IMR-90 (cell line): ENCODE results near the gene PTPRH. TPM values are rescaled to one million over a fixed set of nuclear protein-coding genes. Genes with fewer than 3 reads are reported as not detected.
"Not testable (repeated sequence)": the region's sequence is repeated elsewhere in the genome, so short reads cannot be mapped to it uniquely, and the experiment has no call there.

Source experiments
- ATAC-seq: fragments of 200-7000 bp; cut with Tn5 transposase; 2 replicates; pipeline ENCODE4 v1.9.1; 2020; ENCODE audit warnings: low read depth, mild to moderate bottlenecking, moderate library complexity
- BruUV-seq: library from RNA; stranded (reverse); fragments of 400-500 nt; replicated peaks from 2 replicates; lab custom pipeline; 2021; lab: Mats Ljungman, UMichigan
- CTCF ChIA-PET: fragments of 300-600 bp; formaldehyde crosslinking; extraction: SDS; loops from one replicate; lab custom pipeline; 2021; ENCODE audit warnings: antibody characterized with exemption; lab: Yijun Ruan, JAX
- POLR2A ChIA-PET: fragments of 300-600 bp; sonication (Branson Sonifier 250); formaldehyde crosslinking; loops from one replicate; lab custom pipeline; 2022; ENCODE audit warnings: antibody characterized with exemption; ENCODE audit not compliant: unreplicated experiment; lab: Charles Lee
- DNase-seq: peaks from one replicate; pipeline ENCODE4 v3.0.0; 2013
- H2AFZ ChIP-seq: replicated peaks from 2 replicates; pipeline ENCODE3; 2013; ENCODE audit warnings: low read length, mild to moderate bottlenecking; ENCODE audit not compliant: poor library complexity
- H2AK5ac ChIP-seq: 2 replicates; pipeline ENCODE4 v1.6.1; 2013; ENCODE audit warnings: low read depth, low read length, inconsistent platforms
- H2AK9ac ChIP-seq: replicated peaks from 2 replicates; pipeline ENCODE3; 2013; ENCODE audit warnings: mild to moderate bottlenecking, low read depth, low read length, moderate library complexity; ENCODE audit not compliant: poor library complexity
- H2BK120ac ChIP-seq: 2 replicates; pipeline ENCODE4 v1.6.1; 2013; ENCODE audit warnings: low read depth, low read length, inconsistent platforms
- H2BK15ac ChIP-seq: 3 replicates; pipeline ENCODE4 v1.6.1; 2013; ENCODE audit warnings: low read depth, low read length, inconsistent platforms
- H2BK20ac ChIP-seq: 2 replicates; pipeline ENCODE4 v1.6.1; 2013; ENCODE audit warnings: low read depth, mild to moderate bottlenecking, inconsistent platforms, low read length, moderate library complexity
- H2BK5ac ChIP-seq: 2 replicates; pipeline ENCODE4 v1.6.1; 2013; ENCODE audit warnings: mild to moderate bottlenecking, low read depth, low read length, inconsistent platforms; ENCODE audit not compliant: poor library complexity, severe bottlenecking
- H3K14ac ChIP-seq: replicated peaks from 2 replicates; pipeline ENCODE4 v1.6.1; 2013; ENCODE audit warnings: low read depth, low read length, inconsistent platforms
- H3K18ac ChIP-seq: 2 replicates; pipeline ENCODE4 v1.6.1; 2013; ENCODE audit warnings: low read depth, low read length, control low read depth
- H3K23ac ChIP-seq: 2 replicates; pipeline ENCODE4 v1.6.1; 2013; ENCODE audit warnings: low read depth, low read length, inconsistent platforms
- H3K27ac ChIP-seq: 2 replicates; pipeline ENCODE4 v1.5.1; 2013; ENCODE audit warnings: mild to moderate bottlenecking, control low read depth, low read length; ENCODE audit not compliant: insufficient read depth
- H3K27me3 ChIP-seq: 2 replicates; pipeline ENCODE4 v1.6.1; 2013; ENCODE audit warnings: low read length; ENCODE audit not compliant: control insufficient read depth, insufficient read depth
- H3K36me3 ChIP-seq: 2 replicates; pipeline ENCODE4 v1.6.1; 2013; ENCODE audit warnings: low read length, mixed read lengths; ENCODE audit not compliant: control insufficient read depth, insufficient read depth
- H3K4ac ChIP-seq: 2 replicates; pipeline ENCODE4 v1.6.1; 2013; ENCODE audit warnings: low read depth, low read length, inconsistent platforms
- H3K4me1 ChIP-seq: 2 replicates; pipeline ENCODE4 v1.6.1; 2013; ENCODE audit warnings: low read length, mixed read lengths; ENCODE audit not compliant: control insufficient read depth, insufficient read depth
- H3K4me2 ChIP-seq: 2 replicates; pipeline ENCODE4 v1.6.1; 2013; ENCODE audit warnings: low read depth, mild to moderate bottlenecking, control low read depth, low read length, moderate library complexity
- H3K4me3 ChIP-seq: 2 replicates; pipeline ENCODE4 v1.5.1; 2013; ENCODE audit warnings: low read depth, mild to moderate bottlenecking, control low read depth, low read length, moderate library complexity; ENCODE audit not compliant: insufficient read depth
- H3K56ac ChIP-seq: 2 replicates; pipeline ENCODE4 v1.6.1; 2013; ENCODE audit warnings: low read length, inconsistent platforms; ENCODE audit not compliant: insufficient read depth; ENCODE audit errors: extremely low read depth
- H3K79me1 ChIP-seq, 2 experiments: 2 replicates each; pipeline ENCODE4 v1.6.1; 2013; ENCODE audit warnings: low read length in 2 of 2, inconsistent platforms in 1 of 2, low read depth in 1 of 2
- H3K9ac ChIP-seq: 2 replicates; pipeline ENCODE4 v1.6.1; 2013; ENCODE audit warnings: low read depth, low read length, control low read depth
- H3K9me1 ChIP-seq: 2 replicates; pipeline ENCODE4 v1.6.1; 2013; ENCODE audit warnings: low read length, inconsistent platforms; ENCODE audit not compliant: insufficient read depth
- H3K9me3 ChIP-seq: 2 replicates; pipeline ENCODE4 v1.6.1; 2013; ENCODE audit warnings: low read length; ENCODE audit not compliant: control insufficient read depth, insufficient read depth
- H4K20me1 ChIP-seq: 2 replicates; pipeline ENCODE4 v1.6.1; 2013; ENCODE audit warnings: low read length, inconsistent platforms; ENCODE audit not compliant: insufficient read depth
- H4K5ac ChIP-seq: 2 replicates; pipeline ENCODE4 v1.6.1; 2013; ENCODE audit warnings: mild to moderate bottlenecking, low read depth, low read length, control low read depth
- H4K8ac ChIP-seq, 2 experiments: 2 replicates each; pipeline ENCODE4 v1.6.1; 2013; ENCODE audit warnings: low read depth in 2 of 2, low read length in 2 of 2, control low read depth in 1 of 2, inconsistent platforms in 1 of 2
- H4K91ac ChIP-seq: 2 replicates; pipeline ENCODE4 v1.6.1; 2013; ENCODE audit warnings: low read depth, low read length, inconsistent platforms; ENCODE audit not compliant: insufficient read depth
- WGBS, 2 experiments: methylation state at CpG; one replicate each; pipeline versions ENCODE4 v1.1.5 to v1.1.7; 2013; ENCODE audit warnings: missing lambda C conversion rate in 2 of 2; ENCODE audit not compliant: insufficient read length in 1 of 2; ENCODE audit errors: extremely low coverage in 2 of 2; 5-methylcytosine and 5-hydroxymethylcytosine counted together
- dilution Hi-C: fragments of 300-500 bp; cut with HindIII; formaldehyde crosslinking; loops from one replicate; pipeline ENCODE4 v1.14.3; 2018; ENCODE audit warnings: low sequenced_read_pairs; ENCODE audit not compliant: unreplicated experiment
- in situ Hi-C: fragments of 300-500 bp; cut with MboI; formaldehyde crosslinking; loops from 3 replicates; pipeline ENCODE4 v1.14.3; 2019; ENCODE audit warnings: low sequenced_read_pairs, inconsistent platforms, mixed read lengths
- intact Hi-C: fragments of 100-400 bp; cut with micrococcal nuclease; formaldehyde crosslinking; loops from 2 replicates; pipeline ENCODE4 v1.10.0; 2022
- polyA plus RNA-seq, 3 experiments: library from polyadenylated mRNA; depleted of rRNA; stranded (reverse); fragments of >200 nt; gene quantifications; 2 replicates each; pipeline ENCODE4 v1.2.3, GENCODE V29; 2012; ENCODE audit warnings: low replicate concordance in 1 of 3
- total RNA-seq: library from RNA; depleted of rRNA; stranded (reverse); fragments of >200 nt; gene quantifications from 2 replicates; pipeline ENCODE4 v1.2.3, GENCODE V29; 2012

Gene PTPRH
- total and polyA plus RNA-seq, 2 of the 4 experiments (the other 2 are of a cell fraction) = 1.3 to 3.4 TPM

GRCh38 chr19:55155784-55156183, 53.5 kb downstream of the PTPRH start:
- H2BK20ac ChIP-seq, H4K5ac ChIP-seq, H3K18ac ChIP-seq, H2BK15ac ChIP-seq, H4K8ac ChIP-seq, H3K4me3 ChIP-seq, H3K36me3 ChIP-seq, H3K79me1 ChIP-seq, H2AK5ac ChIP-seq, POLR2A ChIA-PET, dilution Hi-C loops, H2AK9ac ChIP-seq, H3K9me3 ChIP-seq, H3K9me1 ChIP-seq, H2BK5ac ChIP-seq, ATAC-seq, DNase-seq, H3K4ac ChIP-seq, H3K14ac ChIP-seq, H3K9ac ChIP-seq, CTCF ChIA-PET, H2BK120ac ChIP-seq, BruUV-seq, H3K4me1 ChIP-seq, H4K91ac ChIP-seq, H3K56ac ChIP-seq, intact Hi-C loops, in situ Hi-C loops, H3K27ac ChIP-seq, H3K23ac ChIP-seq, H4K20me1 ChIP-seq: not testable (repeated sequence)
- peak overlapping the region; percentile 7; the same call in 1 of the 2 replicates for H3K4me2 ChIP-seq
- WGBS, 2 experiments = 0% methylated on average over 1 of the region's 5 CpGs; no CpG with 5 or more reads in 1 of the 2 experiments
- H2AFZ ChIP-seq = peak overlapping the region; percentile 72
- peaks cover 29% of the 10 kb centered on the region for H3K27me3 ChIP-seq
